NT2/D1 (cell line): ENCODE data around the gene ZNF79.

Source experiments
- SUZ12 ChIP-seq: IDR thresholded peaks from 2 replicates; pipeline ENCODE4 v1.6.1; 2011; ENCODE audit not compliant: insufficient read length, insufficient read depth; ENCODE audit errors: extremely low read depth
- YY1 ChIP-seq: IDR thresholded peaks from 2 replicates; pipeline ENCODE4 v1.6.1; 2011; ENCODE audit not compliant: insufficient read length, insufficient read depth
- ZNF274 ChIP-seq: IDR thresholded peaks from 2 replicates; pipeline ENCODE4 v1.6.1; 2011; ENCODE audit warnings: mild to moderate bottlenecking, low read depth, low read length

- no peak for TF ChIP-seq YY1
- no peak for TF ChIP-seq ZNF274
- no peak for TF ChIP-seq SUZ12
Observed at GRCh38 chr9:127494304-127494702, 70.1 kb downstream of the ZNF79 start.
